Astrocyte (in vitro differentiated cells and primary cell): ENCODE results near the gene CWH43.

Source experiments
- CTCF ChIP-seq: IDR thresholded peaks from 2 replicates; pipeline ENCODE4 v1.5.1; 2011; ENCODE audit warnings: low read depth, mild to moderate bottlenecking, inconsistent platforms, low read length, moderate library complexity; ENCODE audit not compliant: insufficient read depth
- EZH2 ChIP-seq: IDR thresholded peaks from 2 replicates; pipeline ENCODE4 v1.6.1; 2012; ENCODE audit warnings: mild to moderate bottlenecking, low read length, inconsistent platforms; ENCODE audit not compliant: insufficient read depth

- no peak for TF ChIP-seq CTCF
- TF ChIP-seq EZH2, result no peak
These were observed 47.2 kb upstream of the CWH43 start for GRCh38 chr4:48938831-48939230.
